HG03520 (cell line): ENCODE data around the gene NF1.
"Not testable (repeated sequence)": the region's sequence is repeated elsewhere in the genome, so short reads cannot be mapped to it uniquely, and the experiment has no call there.

ENCODE experiments used
- ATAC-seq: cut with Tn5 transposase; IDR thresholded peaks from one replicate; pipeline ENCODE4 v1.9.1; 2021; ENCODE audit warnings: mild to moderate bottlenecking, moderate library complexity; ENCODE audit not compliant: unreplicated experiment

NF1 gene

DNA sequence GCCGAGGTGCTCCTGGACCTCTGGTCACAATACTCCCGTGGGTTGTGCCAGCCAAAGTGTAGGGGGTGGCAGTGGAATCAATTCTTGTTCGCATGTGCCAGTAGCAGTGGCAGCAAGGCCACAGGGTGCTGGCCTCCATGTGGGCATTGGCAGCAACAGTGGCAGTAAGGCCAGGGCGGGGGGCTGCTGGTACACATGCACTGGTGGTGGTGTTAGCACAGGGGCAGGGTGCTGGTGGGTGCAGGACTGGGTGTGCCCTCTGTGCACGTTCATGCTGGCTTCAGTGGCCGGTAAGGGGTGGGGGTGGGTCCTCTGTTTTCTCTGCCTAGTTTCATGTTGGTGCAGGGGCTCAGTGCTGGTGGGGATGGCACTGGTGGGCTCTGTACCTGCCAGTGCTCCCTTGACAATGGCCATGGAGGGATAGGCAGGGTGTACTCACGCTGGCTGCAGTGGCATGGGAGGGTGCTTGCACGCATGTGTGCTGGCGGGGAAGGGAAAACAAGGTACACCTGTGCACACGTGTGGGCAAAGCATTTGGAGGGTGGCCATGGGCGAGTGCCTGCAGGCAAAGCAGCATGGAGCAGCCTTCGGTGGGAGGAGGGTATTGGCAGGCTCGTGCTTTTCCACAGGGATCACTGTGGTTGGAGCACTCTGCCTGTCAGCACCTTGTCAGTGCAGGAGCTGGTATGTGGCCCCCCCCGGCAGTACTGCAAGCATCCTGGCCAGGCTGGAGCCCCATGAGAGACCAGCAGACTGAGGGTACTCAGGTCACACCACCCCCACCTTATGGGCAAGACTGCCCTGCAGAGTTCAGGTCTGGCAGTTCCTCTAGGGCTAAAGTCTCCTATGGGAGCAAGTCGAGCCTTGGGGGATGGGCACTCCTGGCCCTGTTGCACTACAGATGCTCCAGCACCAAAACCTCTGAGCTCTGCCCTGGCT, 35.8 kb downstream of the NF1 start:
- no peak for ATAC-seq

DNA sequence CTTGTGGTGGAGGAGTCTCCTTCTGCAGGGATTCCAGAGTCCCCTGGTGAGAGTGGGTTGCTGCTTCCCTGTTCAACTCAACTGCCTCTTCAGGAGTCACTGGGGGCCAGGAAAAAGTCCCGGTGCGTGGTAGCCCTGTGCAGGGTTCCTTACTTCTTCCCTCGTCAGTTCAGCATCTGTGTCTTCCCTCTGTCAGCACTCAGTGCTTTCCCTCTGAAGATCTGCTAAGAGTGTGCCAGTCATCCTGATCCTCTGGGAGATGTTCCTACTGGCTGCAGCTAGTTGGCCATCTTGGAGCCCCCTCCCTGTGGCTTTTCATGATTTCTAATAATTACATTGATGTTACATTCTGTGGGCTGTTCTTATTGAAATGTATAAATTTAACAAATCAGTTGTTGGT, 36.5 kb downstream of the NF1 start:
- no peak for ATAC-seq

DNA sequence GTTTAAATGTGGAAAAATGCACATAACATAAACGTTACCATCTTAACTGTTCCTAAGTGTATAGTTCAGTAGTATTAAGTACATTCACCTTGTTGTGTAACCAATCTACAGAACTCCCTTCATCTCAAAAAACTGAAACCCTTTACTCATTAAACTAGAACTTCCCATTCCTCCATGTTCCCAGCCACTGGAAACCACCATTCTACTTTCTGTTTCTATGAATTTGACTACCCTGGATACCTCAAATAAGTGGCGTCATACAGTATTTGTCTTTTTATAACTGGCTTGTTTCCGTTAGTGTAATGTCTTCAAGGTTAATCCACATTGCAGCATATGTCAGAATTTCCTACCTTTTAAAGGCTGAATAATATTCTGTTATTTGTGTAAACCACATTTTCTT, 38.2 kb downstream of the NF1 start:
- no peak for ATAC-seq

DNA sequence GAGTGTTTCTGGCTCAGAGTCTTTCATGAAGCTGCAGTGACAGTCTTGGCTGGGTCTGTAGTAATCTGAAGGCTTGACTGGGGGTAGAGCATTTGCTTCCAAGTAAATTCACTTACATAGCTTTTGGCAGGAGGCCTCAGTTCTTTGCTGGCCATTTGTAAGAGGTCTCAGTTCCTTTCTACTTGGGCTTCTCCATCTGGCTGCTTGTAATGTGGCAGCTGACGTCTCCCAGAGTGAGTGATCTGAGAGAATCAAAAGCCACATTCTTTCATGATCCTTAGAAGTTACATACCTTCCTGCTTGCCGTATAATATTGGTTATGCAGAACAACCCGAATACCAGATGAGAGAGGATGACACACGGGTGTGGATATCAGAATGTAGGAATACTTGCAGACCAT, 39.8 kb downstream of the NF1 start:
- ATAC-seq, result no peak

DNA sequence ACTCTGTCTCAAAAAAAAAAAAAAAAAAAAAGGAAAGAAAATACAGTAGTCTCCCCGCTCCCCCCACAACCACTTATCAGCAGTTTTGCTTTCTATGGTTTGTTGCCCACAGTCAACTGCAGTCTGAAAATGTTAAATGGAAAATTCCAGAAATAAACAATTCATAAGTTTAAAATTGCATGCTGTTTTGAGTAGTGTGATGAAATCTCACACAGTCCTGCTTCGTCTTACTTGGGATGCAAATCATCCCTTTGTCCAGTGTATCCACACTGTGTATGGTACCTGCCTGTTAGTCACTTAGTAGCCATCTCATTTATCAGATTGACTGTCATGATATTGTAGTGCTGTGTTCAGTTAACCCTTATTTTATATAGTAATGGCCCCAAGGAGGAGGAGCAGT, 41.5 kb downstream of the NF1 start:
- no peak for ATAC-seq

DNA sequence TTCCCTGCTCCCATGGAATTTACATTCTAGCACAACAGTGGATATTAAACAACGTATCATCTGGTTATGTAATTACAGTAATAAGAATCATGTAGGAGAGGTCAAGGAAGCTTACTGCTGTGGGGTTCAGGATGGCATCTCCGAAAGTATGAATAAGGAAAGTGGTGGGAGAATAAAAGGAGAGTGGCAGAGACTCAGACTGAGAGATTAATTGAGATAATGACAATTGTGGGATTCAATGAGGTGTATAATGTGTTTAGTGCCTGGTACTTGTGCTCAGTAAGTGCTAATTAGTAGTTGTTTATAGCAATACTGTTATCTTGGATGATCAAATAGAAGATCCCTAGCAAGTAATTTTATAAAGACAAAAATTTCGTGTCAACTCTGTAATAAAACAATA, 45.3 kb downstream of the NF1 start:
- no peak for ATAC-seq

DNA sequence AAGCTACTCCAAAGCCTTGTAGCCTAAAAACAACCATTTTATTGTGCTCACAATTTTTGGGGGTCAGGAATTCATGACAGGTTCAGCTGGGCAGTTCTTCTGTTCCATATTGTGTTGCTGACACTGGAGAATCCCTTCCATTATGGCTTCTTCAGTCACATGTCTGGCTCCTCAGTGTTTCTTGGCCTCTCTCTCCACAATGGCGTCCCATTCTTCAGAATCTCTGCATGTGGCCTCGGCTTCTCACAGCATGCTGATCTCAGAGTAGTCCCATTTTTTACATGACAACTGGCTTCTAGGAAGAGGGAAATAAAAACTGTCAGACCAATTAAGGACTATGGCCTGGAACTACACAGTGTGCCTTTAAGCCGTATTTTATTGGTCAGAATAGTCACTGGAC, 49.7 kb downstream of the NF1 start:
- no peak for ATAC-seq

DNA sequence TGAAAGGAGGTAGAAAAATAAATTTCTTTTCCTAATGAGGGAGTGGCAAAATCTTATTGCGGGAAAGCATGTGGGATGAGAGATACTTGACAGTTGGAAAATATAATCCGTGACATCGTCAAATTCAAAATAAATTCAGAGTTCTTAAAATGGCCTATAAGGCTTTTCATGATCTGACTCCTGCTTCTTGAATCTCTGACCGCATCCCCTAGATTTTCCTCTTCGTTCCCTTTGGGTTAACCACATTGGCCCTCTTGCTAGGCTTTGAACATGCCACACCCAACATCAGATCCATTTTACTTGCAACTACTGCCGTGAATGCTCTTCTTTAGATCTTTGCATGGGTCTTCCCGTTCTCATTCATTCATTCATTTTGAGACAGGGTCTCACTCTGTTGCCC, 50.1 kb downstream of the NF1 start:
- no peak for ATAC-seq

DNA sequence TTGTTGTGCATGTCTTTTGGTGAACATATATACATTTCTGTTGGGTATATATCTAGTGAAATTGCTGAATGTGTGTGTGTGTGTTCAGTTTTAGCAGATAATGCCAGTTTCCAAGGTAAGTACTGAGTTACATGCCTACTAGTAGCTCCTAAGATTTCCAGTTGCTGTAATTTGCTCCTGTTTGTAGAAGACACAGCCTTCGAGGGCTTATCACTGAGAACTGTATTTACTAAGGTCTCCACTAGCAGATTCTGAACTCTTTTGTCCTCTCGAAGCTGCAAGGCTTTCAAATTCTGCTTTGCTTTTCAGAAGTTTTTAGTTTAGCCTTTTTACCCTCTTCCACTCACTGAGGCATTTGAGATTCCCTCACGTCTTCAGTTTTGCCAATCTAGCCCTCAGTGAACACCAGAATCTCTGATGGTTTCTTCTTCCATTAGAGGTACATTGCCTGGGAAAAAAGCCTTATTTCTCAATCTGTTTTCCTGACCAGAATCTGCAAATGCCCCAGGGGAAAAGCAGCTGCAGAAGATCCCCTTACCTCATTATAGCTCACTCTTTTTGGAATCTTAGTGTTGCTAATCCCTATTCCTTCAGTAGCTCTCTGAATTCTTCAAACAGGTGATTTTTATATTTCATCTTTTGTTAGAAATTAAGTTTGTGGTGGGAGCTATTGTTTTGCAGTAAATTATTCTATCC, 52.9 kb downstream of the NF1 start:
- no peak for ATAC-seq

DNA sequence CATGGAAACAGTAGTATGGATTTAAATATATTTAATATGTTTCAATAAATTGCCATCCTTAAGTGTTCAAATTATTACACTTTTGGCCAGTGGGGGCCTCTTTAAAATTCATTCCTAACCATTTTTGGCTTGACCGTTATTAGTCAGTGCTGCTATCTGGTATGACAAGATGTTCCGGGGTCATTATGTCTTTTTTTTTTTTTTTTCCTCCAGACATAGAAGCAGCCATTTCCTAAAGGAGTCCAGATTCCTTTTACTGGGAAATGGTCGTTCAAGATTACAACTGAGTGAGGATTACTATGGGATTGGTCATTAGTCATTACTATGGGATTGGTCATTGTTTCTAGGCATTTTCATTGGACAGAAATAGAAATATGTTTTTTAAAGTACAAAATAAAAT, 53.4 kb downstream of the NF1 start:
- ATAC-seq, result no peak

DNA sequence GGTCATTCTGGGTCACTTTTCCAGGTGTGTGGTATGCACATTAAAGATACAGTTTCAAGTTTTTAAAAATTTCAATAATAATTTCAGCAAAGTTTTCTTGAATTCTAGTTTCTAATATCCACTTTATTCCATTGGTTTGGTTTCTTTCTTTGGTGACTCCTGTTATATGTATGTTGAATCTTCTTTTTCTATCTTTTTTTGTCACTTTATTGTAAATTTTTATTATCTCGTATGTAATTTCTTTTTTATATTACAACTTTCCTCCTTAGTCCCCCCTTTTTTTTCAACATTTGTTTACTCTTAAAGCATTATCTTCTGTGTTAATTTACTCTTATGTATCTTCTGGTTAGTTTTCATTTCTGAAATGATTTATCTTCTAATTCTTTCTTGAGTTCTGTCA, 57.5 kb downstream of the NF1 start:
- no peak for ATAC-seq

DNA sequence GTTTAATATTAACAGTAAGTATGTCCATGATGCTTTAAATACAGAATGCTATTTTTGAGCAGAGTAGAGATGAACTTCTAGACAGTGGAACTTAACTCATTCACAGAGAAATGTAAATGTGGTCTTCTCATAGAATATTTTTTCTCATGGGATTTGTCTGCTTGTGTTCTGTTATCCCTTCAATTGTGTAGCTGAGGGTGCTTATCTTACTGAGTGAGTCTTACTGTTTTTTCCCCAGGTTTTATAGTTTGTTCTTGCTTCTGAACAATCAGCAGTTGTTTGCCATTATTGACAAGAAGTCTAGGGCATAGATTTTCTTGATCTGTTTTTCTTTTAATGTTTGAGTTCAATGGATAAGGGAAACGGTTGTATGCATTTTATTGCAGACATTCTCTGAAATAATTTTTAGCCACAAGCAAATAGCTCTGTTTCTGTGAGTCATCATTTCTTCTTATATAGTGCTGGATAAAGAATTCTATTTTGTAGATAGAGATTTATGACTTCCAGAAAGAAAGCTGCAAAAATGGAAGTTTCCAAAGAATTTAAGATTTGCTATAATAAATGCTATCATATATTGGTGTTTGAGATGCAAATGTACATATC, 60.5 kb downstream of the NF1 start:
- no peak for ATAC-seq

DNA sequence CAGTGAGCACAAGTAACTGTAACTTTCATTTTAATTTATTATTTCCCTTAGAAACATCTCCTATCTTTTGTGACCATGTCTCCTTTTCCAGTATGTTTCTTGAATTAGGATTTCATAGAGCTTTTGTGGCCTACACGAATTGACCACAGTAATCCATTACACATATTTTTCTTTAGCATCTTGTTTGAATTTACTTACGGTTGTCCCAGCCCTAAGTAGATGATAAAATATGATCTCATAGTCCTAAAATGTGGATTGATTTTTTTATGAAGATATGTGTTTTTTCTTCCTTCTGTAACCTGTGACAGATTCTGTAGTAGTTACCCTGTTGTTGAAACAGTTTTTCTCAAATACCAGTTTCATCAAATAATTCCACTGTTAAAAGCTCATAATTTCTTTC, 61.5 kb downstream of the NF1 start:
- no peak for ATAC-seq

DNA sequence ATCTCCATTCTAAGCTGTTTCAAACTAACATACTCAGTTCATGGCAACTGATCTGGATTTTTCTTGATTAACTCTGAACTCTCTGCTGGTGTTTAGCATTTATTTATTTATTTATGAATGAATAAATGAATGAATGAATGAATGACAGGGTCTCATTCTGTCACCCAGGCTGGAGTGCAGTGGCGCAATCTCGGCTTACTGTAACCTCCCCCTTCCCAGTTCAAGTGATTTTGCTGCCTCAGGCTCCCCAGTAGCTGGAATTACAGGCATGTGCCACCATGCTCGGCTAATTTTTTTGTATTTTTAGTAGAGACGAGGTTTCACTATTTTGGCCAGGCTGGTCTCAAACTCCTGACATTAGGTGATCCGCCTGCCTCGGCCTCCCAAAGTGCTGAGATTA, 62.1 kb downstream of the NF1 start:
- ATAC-seq, result not testable (repeated sequence)

DNA sequence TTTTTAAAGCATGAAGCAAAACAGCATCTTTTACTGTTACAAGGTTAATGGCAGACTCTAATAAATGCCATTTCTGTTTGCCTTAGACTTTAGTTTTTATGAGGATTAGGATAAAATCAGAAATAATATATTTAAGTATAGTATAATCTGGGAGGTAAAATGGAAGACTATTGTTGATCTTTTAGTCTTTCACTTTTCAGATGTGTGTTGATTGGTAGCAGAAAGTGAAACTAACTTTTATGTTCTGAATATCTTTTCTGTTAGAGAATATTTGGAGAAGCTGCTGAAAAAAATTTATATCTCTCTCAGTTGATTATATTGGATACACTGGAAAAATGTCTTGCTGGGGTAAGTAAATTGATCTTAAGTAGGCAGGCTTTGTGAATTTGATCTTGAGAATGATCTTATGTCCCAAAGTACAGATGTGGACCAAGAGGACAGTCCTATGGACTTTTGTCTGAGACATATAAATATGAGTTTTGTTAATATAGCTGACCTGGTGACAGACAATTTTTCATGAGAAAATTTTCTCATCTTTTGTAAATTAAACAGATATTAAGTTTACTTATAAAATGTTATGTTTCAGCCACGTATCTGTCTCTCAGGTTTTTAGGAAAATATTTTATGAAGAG, 64.1 kb downstream of the NF1 start:
- ATAC-seq, result no peak

DNA sequence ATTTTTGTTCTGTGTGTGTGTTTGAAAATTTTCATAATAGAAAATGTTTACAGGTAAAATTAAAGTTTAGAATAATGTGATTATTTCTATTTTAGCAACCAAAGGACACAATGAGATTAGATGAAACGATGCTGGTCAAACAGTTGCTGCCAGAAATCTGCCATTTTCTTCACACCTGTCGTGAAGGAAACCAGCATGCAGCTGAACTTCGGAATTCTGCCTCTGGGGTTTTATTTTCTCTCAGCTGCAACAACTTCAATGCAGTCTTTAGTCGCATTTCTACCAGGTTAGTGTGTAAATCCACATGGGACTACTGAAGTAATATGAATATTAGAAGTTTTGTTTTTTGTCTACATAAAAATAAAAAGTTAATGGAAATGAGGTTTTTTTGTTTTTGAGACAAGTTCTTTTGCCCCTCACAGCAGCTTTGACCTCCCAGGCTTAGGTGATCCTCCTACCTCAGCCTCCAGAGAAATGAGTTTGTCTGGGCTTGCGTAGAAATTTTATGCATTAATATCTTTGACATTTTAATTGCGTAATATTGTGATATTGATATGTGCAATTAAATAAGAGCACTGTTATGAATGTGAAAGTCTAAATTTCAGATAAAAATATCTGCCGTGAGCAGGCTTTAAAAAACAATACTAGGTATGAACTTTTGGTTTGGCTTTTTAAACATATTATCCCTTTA, 68.5 kb downstream of the NF1 start:
- ATAC-seq, result no peak

DNA sequence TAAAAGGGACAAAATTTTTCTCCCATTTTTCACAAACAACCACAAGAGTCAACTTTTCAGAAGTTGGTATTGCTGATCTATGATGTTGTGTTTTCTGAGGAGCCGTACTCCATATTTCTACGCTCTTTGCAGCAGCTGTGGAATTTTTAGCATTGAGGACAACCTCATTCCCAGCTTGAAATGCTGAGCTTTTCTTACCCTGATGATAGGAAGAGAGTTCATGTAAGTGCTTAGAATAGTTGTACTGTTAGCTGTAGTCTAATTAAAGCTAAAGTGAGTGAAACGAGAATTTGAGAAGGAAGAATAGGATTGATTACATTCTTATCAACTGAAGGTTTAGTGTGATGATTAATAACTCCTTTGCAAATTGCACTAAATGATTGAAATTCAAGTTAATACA, 72.3 kb downstream of the NF1 start:
- no peak for ATAC-seq

DNA sequence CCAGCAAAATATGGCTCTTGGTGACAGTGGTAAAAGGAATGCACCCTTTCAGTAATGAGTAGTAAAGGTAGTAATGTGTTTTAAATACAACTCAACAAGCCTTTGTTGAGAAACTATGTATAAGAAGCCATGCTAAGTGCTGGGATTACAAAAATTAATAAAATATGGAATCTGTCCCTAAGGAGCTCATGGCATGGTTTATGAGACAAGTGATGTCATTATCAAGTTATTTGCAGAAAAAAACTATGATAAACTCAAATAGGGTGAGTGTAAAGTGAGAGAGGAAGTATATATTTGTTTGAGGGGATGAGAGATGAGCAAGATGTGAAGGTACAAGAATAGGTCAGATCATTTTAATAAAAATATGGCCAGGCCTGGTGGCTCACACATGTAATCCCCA, 76.9 kb downstream of the NF1 start:
- ATAC-seq, result no peak

DNA sequence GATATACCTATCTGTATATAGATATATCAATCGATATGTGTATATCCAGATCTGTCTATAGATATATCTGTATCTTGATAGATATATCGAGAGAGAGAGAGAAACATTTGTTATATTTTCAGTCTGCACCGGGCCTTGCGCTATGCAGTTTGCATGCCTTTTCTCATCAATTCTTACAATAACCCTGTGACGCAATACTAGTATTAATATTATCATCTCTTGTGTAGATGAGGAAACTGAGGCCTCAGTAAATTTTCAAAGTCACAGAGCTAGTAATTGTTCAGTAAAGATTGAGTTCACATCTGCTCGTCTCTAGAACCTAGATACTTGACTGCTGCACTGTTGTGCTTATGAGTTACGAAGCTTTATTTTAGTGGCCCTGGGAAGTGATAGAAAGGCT, 77.6 kb downstream of the NF1 start:
- ATAC-seq, result no peak

DNA sequence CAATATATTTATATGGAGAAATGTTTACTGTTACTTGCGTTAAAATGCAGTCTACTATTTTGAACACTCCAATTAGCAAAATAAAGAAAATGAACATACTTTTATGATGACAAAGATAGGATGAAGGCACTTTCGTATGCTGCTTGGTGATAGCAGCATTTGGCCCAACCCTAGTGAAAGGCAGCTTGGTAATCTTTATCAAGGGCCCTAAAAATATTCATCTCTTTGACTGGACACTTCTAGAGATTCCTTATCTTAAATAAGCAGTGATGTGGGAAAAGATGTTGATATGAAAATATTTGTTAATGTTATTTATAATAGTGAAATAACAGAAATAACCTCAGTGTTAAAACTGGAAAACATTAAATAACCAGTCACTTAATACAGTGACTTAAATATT, 79.4 kb downstream of the NF1 start:
- no peak for ATAC-seq

DNA sequence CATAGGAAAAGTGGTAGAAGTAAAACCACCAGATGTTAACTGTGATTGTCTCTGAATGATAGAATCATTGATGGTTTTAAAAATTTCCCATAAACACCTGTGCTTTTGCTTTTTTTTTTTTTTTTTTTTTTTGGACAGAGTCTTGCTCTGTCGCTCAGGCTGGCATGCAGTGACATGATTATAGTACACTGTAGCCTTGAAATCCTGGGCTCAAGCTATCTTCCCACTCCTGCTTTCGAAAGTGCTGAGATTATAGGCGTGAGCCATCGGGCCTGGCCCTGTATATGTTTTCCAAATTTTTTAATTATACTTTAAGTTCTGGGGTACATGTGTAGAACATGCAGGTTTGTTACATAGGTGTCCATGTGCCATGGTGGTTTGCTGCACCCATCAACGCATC, 80.5 kb downstream of the NF1 start:
- ATAC-seq, result no peak
